ENCODE data around the gene RBM5.

RBM5 gene

DNA sequence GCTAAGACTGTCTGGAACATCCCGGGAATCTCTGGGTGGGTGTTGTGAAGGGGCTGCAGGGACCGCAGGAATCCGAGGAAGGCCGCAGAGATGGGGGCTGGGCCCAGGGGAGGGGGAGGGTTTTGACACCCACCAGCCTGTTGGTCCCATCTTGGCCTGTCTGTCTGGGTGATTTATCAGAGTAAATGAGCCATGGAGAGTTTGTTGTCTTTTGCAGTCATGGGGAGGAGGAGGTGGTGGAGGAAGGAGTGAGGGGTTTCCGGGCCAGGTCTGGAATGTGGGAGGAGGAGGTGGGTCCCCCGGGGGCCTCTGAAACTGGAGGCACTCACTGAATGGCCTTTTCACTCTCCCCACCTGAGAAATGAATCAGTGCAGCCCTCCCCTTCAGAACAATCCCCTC, 77.9 kb downstream of the RBM5 start:
- ChIA-PET CTCF (no interaction called here), POLR2A (no interaction called here)
- H3K27ac ChIP-seq (ENCODE audit: extremely low read depth, low read depth, low read length): peak overlapping the region; percentile 24; the same call in 1 of the 2 replicates
- TF ChIP-seq ZNF155 (tag by site-specific recombination; IDR thresholded peaks at IDR 0.05) (no peak), ZNF530 (tag by site-specific recombination; IDR thresholded peaks at IDR 0.05; ENCODE audit: low read depth) (no peak), ZNF311 (tag by site-specific recombination; IDR thresholded peaks at IDR 0.05; ENCODE audit: borderline replicate concordance) (no peak), ZBTB20 (tag by site-specific recombination; IDR thresholded peaks at IDR 0.05) (no peak), REPIN1 (tag by site-specific recombination; IDR thresholded peaks at IDR 0.05; ENCODE audit: low read depth) (no peak), MZF1 (tag by site-specific recombination; IDR thresholded peaks at IDR 0.05; ENCODE audit: borderline replicate concordance) (no peak), ZNF560 (tag by site-specific recombination; IDR thresholded peaks at IDR 0.05; ENCODE audit: borderline replicate concordance) (no peak), KLF1 (tag by site-specific recombination; IDR thresholded peaks at IDR 0.05) (0 out of 2 replicates have a peak, but pooled peaks have one; percentile 13), EGR2 (tag by site-specific recombination; IDR thresholded peaks at IDR 0.05; ENCODE audit: low read depth) (peak; percentile 96), GLI2 (tag by site-specific recombination; IDR thresholded peaks at IDR 0.05; ENCODE audit: borderline replicate concordance, low read depth) (no peak), GLIS1 (tag by site-specific recombination; IDR thresholded peaks at IDR 0.05) (peak; percentile 2; the same call in 1 of the 2 replicates), ZNF747 (tag by site-specific recombination; IDR thresholded peaks at IDR 0.05) (no peak), IKZF3 (tag by site-specific recombination; IDR thresholded peaks at IDR 0.05) (no peak), KLF16 (tag by site-specific recombination; IDR thresholded peaks at IDR 0.05) (0 out of 2 replicates have a peak, but pooled peaks have one; percentile 33), ZNF521 (tag by site-specific recombination; IDR thresholded peaks at IDR 0.05) (no peak), ZNF140 (tag by site-specific recombination; IDR thresholded peaks at IDR 0.05) (no peak), ZFHX2 (tag by site-specific recombination; conservative IDR thresholded peaks at IDR 0.05) (peak; percentile 97), ZNF658 (tag by site-specific recombination; IDR thresholded peaks at IDR 0.05) (no peak)
- TF ChIP-seq, protein P1, sequence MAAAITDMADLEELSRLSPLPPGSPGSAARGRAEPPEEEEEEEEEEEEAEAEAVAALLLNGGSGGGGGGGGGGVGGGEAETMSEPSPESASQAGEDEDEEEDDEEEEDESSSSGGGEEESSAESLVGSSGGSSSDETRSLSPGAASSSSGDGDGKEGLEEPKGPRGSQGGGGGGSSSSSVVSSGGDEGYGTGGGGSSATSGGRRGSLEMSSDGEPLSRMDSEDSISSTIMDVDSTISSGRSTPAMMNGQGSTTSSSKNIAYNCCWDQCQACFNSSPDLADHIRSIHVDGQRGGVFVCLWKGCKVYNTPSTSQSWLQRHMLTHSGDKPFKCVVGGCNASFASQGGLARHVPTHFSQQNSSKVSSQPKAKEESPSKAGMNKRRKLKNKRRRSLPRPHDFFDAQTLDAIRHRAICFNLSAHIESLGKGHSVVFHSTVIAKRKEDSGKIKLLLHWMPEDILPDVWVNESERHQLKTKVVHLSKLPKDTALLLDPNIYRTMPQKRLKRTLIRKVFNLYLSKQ (tag by site-specific recombination; IDR thresholded peaks at IDR 0.05; ENCODE audit: borderline replicate concordance): no peak
- TF ChIP-seq, protein P2, sequence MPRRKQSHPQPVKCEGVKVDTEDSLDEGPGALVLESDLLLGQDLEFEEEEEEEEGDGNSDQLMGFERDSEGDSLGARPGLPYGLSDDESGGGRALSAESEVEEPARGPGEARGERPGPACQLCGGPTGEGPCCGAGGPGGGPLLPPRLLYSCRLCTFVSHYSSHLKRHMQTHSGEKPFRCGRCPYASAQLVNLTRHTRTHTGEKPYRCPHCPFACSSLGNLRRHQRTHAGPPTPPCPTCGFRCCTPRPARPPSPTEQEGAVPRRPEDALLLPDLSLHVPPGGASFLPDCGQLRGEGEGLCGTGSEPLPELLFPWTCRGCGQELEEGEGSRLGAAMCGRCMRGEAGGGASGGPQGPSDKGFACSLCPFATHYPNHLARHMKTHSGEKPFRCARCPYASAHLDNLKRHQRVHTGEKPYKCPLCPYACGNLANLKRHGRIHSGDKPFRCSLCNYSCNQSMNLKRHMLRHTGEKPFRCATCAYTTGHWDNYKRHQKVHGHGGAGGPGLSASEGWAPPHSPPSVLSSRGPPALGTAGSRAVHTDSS (tag by site-specific recombination; IDR thresholded peaks at IDR 0.05): no peak
- TF ChIP-seq, protein P3, sequence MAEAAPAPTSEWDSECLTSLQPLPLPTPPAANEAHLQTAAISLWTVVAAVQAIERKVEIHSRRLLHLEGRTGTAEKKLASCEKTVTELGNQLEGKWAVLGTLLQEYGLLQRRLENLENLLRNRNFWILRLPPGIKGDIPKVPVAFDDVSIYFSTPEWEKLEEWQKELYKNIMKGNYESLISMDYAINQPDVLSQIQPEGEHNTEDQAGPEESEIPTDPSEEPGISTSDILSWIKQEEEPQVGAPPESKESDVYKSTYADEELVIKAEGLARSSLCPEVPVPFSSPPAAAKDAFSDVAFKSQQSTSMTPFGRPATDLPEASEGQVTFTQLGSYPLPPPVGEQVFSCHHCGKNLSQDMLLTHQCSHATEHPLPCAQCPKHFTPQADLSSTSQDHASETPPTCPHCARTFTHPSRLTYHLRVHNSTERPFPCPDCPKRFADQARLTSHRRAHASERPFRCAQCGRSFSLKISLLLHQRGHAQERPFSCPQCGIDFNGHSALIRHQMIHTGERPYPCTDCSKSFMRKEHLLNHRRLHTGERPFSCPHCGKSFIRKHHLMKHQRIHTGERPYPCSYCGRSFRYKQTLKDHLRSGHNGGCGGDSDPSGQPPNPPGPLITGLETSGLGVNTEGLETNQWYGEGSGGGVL (tag by site-specific recombination; IDR thresholded peaks at IDR 0.05): peak; percentile 86
- TF ChIP-seq, protein P4, sequence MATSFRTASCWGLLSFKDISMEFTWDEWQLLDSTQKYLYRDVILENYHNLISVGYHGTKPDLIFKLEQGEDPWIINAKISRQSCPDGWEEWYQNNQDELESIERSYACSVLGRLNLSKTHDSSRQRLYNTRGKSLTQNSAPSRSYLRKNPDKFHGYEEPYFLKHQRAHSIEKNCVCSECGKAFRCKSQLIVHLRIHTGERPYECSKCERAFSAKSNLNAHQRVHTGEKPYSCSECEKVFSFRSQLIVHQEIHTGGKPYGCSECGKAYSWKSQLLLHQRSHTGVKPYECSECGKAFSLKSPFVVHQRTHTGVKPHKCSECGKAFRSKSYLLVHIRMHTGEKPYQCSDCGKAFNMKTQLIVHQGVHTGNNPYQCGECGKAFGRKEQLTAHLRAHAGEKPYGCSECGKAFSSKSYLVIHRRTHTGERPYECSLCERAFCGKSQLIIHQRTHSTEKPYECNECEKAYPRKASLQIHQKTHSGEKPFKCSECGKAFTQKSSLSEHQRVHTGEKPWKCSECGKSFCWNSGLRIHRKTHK (tag by site-specific recombination; IDR thresholded peaks at IDR 0.05): no peak
- TF ChIP-seq, protein P5, sequence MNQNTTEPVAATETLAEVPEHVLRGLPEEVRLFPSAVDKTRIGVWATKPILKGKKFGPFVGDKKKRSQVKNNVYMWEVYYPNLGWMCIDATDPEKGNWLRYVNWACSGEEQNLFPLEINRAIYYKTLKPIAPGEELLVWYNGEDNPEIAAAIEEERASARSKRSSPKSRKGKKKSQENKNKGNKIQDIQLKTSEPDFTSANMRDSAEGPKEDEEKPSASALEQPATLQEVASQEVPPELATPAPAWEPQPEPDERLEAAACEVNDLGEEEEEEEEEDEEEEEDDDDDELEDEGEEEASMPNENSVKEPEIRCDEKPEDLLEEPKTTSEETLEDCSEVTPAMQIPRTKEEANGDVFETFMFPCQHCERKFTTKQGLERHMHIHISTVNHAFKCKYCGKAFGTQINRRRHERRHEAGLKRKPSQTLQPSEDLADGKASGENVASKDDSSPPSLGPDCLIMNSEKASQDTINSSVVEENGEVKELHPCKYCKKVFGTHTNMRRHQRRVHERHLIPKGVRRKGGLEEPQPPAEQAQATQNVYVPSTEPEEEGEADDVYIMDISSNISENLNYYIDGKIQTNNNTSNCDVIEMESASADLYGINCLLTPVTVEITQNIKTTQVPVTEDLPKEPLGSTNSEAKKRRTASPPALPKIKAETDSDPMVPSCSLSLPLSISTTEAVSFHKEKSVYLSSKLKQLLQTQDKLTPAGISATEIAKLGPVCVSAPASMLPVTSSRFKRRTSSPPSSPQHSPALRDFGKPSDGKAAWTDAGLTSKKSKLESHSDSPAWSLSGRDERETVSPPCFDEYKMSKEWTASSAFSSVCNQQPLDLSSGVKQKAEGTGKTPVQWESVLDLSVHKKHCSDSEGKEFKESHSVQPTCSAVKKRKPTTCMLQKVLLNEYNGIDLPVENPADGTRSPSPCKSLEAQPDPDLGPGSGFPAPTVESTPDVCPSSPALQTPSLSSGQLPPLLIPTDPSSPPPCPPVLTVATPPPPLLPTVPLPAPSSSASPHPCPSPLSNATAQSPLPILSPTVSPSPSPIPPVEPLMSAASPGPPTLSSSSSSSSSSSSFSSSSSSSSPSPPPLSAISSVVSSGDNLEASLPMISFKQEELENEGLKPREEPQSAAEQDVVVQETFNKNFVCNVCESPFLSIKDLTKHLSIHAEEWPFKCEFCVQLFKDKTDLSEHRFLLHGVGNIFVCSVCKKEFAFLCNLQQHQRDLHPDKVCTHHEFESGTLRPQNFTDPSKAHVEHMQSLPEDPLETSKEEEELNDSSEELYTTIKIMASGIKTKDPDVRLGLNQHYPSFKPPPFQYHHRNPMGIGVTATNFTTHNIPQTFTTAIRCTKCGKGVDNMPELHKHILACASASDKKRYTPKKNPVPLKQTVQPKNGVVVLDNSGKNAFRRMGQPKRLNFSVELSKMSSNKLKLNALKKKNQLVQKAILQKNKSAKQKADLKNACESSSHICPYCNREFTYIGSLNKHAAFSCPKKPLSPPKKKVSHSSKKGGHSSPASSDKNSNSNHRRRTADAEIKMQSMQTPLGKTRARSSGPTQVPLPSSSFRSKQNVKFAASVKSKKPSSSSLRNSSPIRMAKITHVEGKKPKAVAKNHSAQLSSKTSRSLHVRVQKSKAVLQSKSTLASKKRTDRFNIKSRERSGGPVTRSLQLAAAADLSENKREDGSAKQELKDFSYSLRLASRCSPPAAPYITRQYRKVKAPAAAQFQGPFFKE (tag by site-specific recombination; IDR thresholded peaks at IDR 0.05; ENCODE audit: borderline replicate concordance): no peak

More for the DNA sequence above, 77.9 kb downstream of the RBM5 start:
- no peak overlapping the region for H3K4me3 ChIP-seq (ENCODE audit: low read depth, low read length)
- peaks cover 10% of the 10 kb centered on the region for H3K4me1 ChIP-seq (ENCODE audit: control insufficient read depth, insufficient read depth, low read length)
- no peaks in the 10 kb centered on the region for H3K9me3 ChIP-seq (ENCODE audit: control insufficient read depth, insufficient read depth, low read depth, low read length)
- peaks cover 0 to 40% of the 10 kb centered on the region in 2 experiments; a peak in 1 of 3 replicates for H3K36me3 ChIP-seq (ENCODE audit: control insufficient read depth in 2 of 2, insufficient read depth in 1 of 2, low read length in 2 of 2)

Measured in HEK293 (cell line).